Activated CD4-positive, CD25-positive, alpha-beta regulatory T cell treated with anti-CD3 and anti-CD28 coated beads, Interleukin-2, amount 50 U/mL, for 16 hours (primary cell): ENCODE results near the gene EEF1E1.

Source experiments
- DNase-seq: peaks from one replicate; pipeline ENCODE4 v3.0.0-alpha.2; 2020; ENCODE audit warnings: low read depth, low spot score

EEF1E1 gene

DNA sequence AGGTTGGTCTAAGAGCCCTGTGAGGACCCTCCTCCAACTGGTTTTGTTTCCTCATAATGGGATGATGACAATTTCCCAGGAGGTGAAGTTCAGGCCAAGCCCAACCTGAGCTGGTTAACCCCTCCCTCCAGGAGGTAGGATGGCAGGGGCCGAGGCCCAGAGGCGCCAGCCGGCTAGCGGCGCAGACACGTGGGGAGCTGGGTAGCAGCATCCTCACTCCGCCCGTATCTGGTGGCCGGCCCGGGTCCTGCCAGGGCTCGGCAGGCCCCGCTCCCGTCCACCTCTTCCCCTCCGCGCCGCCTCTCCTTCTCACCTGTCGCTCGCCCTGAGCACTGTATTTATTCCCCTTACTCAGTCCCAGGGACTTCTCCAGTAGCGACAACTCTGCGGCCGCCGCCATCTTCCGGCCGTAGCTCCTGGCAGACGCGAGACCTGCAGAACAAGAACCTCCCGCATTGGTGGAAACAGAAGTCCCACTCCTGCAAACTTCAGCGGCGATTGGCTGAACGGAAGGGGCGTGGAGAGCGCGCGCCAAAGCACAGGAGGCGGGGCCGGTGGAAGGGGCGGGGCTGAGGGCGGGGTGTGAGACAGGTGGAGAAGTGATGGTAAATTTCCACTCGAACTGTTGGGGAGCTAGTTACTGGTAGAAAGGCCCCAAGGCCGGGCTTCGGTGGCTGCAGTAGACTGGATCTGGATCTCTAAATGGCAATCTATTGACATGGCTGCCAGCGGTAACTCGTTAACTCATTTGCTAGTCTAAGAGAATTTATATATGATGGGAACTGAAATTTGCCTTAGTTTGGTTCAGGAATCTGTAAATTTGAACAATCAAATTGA lies at the start of gene EEF1E1:
Gene EEF1E1, minus strand, starts transcription at position 427 of the 837 bp plus-strand sequence. Its CDS starts 27 bp downstream, at position 400.
- peak; percentile 96 for DNase-seq

DNA sequence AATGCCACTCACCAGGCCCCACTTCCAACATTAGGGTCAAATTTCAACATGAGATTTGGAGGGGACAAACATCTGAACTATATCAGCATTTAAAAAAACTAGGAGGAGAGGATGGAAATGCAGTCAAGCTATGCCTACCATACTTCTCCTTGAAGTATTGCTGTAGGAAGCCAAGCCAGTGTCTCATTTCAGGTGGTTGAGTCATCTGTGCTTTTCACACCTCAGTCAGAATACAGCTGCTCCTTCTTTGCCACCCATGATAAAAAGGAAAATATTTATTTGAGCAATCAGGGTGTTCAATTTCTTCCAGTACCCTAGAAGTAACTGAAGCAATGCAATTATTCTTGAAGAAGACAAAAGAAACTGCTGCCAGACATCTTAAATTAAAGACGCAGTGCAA lies 47.0 kb upstream of the EEF1E1 start:
- DNase-seq, result no peak

DNA sequence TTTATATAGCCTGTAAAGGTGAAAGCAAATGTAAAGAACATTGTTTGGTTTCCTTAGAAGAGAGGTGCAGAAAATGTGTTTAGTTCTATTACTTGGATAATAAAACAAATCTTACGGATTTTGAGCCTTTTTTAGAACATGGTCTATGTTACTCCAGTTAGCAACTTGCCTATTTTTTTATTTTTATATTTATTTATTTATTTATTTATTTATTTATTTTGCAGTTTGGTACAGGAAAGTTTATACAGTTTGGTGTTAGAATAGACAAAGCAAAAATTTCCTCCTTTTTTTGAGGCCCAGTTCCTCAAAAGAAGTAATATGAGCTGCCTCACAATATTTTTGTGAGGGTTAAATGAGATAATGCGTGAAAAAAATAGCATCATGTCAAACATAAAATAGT lies 41.6 kb upstream of the EEF1E1 start:
- no peak for DNase-seq

DNA sequence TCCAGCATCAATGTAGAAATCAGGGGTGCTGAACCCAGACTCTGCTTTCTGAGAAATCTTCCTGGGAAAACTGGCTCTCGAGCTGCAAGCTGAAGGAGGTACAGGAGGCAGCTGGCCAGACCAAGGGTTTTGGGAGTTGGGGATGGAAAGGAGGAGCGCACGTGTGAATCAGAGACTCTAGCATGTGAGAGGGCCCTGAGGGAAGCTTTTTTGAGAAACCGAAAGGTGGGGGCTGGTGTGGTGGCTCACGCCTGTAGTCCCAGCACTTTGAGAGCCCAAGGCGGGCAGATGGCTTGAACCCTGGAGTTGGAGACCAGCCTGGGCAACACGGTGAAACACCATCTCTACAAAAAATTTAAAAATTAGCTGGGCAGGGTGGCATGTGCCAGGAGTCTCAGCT lies 37.1 kb upstream of the EEF1E1 start:
- DNase-seq, result no peak

DNA sequence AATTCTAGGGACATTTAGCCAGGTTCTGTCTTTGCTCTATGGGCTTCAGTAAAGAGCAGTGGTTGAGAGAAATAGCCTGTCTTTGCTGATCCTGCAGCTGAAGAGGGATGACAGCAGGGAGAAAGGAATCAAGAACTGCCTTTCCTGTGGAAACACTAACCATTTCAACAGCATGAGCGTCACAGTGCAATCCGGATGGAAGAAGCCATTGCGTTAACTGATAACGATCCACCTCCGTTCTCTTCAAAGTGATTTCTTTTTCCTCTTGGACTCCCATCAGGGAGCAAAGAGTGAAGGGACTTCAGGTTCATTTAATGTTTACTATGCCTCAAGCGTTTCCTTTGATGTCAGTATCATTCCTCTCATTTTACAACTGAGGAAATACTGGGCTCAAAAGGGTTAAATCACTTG lies 35.2 kb upstream of the EEF1E1 start:
- no peak for DNase-seq

DNA sequence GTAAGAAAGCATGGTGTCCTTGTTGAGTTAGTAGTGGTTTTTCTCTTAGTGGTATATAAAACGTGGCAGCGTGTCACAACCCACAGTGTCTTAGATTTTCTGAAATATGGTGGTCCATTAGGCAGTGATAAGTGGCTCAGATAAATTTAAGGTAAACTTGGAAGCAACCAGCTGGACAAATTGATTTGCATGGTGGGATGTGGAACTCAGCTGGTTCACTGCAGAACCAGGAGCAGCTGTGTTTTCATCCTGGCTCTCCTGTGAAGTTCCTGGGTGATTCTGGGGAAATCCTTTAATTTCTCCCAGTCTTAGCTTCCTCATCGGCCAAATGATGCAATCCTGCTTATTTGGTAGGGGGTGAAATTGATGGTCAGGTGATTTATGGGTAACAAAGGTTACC lies 32.9 kb upstream of the EEF1E1 start:
- no peak for DNase-seq

DNA sequence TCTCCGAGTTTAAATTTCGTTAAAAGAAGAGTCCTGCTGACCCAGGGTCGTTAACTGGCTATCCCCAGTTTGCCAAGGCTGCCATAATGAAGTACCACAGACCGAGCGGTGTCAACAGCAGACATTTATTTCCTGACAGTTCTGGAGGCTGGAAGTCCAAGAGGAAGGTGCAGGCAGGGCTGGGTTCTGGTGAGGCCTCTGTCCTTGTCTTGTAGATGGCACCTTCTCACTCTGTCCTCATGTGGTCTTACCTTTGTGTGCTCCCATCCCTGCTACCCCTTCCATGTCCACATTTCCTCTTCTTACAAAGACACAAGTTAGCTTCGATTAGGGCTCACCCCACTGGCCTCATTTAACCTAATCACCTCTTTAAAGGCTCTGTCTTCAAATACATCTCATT lies 29.8 kb upstream of the EEF1E1 start:
- DNase-seq, result no peak

DNA sequence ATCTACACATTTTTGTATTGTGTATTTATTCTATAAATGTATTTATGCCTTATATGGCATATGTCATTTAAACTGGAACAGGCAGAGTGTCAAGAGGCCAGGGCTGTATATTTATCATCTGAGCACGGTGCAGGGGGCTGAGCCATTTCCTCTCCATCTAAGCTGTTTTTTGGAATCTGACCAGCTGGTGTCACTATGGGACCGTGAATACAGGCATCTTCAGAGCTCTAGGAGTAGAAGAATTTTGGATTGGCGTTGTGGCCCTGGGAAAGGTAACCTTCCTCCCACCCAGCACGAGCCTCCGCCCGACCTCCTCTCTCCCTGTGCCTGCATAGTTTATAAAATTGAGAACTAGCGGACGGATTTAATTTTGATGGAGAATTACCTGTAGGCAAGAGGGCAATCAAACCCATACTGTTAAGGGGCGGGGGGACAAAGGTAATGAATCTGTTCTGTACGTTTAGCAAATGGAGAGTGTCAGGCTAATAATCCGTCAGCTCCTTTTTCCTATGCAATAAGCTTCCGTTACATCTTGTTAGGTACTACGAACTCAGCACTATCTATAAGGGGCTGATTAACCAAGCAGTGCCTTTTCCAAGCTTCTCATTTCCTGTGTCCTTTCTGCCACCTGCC lies 29.0 kb upstream of the EEF1E1 start:
- DNase-seq, result no peak

DNA sequence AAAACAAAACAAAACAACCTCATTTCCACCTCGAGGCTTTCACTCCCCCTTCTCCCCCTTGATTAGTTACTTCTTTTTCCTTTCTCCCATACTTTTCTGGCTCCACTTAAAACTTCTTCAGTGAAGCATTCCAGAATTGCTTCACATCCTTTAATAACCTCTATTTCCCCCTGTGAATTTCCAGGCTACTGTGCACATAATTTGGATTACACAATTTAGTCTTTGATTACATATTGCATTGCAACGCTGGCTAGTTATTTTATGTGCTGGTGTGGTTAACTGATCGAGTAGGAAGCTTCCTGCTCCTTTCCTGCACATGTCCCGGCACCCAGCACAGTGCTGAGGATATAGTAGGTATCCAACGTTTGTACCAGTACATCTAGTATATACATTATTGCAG lies 28.1 kb upstream of the EEF1E1 start:
- no peak for DNase-seq

DNA sequence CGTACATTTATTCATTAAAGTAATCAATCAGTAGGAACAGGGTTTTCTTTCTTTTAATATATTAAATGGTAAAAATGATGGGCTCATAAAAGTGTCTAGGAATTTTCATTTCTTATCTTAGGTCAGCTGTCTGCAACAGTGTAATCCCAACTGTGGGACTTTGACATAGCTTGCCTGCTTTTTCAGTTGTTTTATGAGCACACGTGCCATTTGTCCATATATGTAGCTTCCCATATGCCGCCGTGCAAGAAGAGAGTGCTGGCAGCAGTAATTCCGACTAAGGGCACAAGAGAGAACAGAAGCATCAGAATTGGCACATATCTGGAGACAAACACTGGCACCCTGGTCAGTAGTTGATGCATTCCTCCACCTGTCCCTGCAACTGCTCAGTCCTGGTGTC lies 20.9 kb upstream of the EEF1E1 start:
- no peak for DNase-seq

DNA sequence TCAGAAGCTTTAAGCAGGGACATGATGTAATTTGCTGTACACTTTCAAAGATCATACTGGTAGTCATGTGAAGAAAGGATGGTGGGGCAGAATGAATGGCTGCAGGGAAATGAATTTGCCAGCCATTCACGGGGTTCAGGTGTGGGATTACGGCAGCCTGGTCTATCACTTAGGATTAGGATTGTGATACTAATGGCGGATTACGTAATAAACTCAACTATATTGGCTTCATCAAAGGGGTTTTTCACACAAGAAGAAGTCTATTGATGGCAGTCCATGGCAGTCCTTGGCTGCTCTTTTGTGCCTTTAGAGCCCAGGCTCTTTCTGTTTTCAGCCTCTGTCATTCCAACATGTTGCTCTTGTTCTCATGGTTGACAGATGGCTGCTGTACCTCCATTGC lies 12.6 kb upstream of the EEF1E1 start:
- no peak for DNase-seq

DNA sequence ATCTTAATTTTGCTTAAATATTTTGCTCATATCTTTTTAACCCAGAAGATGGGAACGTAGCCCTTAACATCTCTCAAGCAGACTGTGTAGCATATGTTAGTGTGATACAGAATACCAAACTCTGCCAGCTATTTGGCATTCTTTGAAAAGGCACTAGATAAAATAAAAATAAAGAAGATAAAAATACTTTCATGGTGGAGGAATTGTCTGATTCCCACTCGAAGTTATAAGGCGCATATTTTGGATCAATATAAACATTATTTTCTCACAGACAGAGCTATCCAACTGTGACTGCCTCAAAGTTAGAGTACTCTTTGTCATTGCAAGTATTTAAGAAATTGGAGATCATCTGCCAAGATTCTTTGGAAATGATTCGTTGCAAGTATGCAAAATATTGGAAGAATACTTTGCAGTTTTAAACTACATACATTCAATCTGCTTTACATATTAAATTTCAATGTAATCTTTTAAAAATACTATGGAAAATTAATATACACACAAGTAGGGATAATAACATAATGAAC lies 10.8 kb upstream of the EEF1E1 start:
- DNase-seq, result no peak

DNA sequence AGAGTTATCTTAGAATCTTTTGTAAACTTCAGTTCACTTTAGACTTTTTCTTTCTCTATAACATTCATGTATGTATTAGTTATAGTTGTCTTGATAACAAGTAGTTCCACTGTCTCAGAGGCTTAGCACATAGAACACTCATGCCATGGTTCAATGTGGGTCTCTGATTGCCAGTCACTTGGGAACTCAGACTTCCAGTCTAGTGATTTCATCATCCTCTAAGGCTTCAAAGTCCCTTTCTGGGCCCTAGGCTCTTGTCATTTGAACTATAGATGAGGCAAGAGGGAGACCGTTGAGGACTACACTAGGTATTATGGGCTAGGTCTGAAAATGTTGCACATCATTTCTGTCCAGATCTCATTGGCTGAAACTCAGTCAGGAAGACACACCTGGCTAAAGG lies 8.4 kb upstream of the EEF1E1 start:
- DNase-seq, result no peak

DNA sequence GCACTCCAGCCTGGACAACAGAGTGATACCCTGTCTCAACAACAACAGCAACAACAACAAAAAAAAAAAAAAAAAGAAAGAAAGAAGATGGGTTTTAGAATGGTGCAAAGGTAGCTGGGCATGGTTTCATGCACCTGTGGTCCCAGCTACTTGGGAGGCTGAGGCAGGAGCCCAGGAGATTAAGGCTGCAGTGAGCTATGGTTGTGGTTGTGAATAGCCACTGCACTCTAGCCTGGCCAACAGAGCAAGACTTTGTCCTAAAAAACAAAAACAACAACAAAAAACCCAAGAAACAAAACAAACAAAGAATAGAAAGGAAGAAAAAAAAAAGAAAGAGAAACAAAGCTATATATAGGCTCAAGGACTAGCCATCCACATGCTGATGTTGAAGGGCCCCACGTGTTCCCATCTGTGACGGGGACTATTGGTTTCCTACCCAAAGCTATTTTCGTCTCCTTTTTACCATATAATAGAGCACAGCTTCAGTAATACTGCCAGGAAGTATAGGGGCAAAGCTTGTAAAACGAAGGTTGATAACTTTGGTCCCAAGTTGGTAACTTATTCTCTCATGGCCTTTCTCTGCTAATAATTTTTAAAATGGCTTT lies 7.9 kb upstream of the EEF1E1 start:
- no peak for DNase-seq

DNA sequence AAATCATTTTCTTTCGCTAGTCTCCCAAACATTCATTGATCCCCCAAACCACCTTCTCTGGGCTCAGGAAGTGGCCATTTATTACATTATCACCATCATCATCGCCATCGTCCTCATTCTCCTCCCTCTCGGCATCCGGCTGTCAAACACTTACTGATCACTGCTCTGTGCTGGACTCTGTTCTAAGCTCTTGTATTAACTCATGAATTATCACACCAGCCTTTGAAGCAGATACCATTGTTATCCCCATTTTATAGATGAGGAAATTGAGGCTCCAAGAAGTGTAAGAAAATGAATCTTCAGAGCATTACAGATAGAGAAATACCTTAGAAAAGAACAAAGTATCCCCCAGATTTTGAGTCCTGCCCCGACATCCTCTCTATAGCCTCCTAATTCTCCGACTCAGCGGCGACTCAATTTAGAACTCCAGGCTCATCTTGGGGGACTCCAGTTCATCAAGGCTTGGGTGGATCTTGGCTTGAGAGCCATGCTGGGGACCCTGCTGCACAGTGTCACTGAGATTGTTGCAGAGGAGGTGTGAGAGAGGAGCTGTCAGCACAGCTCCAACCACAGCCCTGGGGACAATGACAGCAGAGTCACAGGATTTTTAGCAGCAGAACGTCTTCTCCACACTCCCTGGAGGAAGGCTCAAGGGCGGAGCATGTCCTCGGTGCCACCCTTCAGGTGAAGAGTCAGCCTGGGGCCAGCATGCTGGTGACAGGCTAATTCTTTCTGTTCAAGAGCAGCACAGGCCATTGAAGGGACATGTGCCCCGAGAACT lies 6.6 kb upstream of the EEF1E1 start:
- DNase-seq, result no peak

DNA sequence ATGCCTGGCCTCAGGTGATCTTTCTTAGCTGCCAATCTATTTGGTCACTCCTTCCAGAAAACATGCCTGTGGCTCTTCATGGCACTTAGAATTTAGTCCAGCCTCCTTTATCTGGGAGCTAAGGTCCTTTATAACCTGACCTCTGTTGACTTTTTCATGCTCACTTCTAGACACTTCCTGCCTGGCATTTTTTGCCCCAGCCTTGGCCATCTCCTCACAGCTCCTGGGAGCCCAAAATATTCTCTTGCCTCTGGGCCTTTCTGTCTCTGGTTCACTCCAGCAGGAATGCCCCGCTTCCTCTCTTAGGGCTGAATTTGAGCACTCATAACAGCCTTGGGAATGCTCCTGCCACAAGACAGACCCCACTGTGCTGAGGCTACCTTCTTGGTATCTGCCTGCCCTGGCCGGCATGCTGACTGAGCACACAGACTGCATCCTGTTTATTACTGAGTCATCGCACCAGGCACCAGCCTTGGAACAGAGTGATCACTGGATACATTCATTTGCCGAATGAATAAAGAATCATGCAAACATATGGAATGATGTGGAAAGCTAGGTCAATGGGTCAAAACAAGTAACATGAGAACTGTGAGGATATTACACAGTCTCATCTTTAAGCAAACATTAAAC lies 5.8 kb upstream of the EEF1E1 start:
- no peak for DNase-seq

DNA sequence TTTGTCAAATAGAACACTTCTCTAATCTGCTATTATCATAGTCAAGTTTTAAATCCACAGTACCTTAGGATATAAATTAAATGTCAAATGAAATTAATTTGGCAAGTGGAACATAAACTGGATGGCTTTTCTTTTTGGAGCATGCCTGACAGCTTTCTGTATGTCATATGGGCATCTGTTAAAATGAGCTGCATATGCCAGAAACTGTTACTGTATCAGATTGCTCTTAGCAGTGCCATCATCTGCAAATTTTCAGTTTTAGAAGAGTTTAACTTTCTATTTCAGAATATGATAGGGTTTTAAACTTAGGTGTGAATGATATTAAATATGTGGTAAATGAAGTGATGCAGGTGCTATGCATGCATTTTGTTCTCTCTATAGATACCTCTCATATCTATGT lies 3.4 kb upstream of the EEF1E1 start:
- DNase-seq, result no peak

DNA sequence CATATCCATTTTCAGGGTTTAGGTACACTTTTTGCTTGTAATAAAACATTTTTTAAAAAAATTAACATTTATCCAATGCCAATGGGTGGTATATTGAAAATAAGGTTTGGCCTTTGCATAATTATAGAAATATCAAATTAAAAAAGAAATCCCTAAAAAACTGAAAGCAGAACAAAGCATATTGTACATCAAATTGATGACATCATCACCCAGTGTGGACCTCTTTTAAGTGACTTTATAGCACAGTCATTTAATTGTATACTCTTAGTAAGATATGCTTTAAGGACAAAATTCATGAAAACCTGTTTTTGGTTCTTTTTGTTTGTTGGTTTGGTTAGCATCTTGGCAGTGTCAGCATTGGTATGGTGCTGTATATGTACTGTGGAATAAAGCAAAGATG lies 1.4 kb upstream of the EEF1E1 start:
- no peak for DNase-seq

DNA sequence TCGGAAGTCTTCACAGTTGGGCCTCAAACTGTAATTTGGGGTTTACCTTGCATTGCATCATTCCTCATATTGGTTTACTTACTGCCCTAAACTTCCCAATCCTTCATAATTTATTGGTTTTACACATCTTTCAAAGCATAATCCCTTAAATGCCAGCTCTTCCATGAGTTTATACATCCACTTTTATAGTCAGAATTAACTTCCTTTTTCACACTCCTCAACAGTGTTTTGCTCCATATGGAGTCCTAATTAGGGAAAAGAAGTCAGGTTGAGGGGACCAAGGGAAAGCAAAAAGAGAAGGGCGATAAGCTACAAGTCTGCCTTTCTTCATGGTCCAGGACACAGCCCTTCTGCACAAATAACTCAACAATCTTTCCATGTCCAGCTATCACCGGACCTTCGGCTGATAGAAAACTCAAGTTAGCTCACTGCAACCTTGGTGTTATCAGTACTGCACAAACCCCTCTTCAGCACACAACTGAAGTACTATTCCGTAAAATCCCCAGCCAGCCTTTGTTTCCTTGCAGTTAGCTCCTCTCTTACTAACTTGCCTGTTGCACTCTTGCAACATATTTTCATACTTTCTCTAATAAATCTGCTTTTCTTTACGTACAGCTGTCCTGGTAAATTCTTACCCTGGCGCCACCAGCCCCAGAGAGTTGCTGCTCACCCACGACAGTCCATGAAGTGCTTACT lies 2.0 kb downstream of the EEF1E1 start:
- DNase-seq, result no peak

DNA sequence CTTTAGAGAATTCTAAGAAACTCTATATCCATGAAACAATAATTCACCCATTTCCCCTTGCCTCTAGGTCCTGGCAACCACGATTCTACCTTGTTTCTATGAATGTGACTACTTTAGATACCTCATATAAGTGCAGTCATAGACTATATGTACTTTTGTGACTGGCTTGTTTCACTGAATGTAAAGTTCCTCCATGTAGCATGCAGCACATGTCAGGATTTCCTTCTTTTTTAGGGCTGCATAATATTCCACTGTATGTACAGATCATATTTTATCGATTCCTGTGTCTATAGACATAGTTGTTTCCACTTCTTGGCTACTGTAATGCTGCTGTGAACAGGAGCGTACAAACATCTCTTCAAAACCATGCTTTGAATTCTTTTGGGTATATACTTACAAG lies 11.7 kb downstream of the EEF1E1 start:
- DNase-seq, result no peak

DNA sequence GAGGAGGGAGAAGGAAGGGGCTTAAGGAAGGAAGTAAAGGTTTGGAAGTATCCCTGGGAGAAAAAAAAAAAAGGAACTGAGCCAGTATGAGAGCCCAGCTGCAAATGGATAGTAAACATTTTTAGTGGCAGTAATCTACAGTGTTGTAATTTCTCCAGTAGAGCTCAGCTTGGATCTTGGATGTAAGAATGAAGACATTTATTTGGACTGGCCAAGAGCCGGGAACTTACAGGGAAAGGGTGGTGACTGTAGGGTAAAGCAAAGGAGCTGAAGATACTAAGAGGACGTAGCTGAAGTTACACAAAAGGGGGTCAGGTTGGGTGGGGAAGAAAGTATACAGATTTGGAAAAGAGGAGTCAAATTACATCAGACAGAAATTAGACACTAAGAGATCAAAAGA lies 13.5 kb downstream of the EEF1E1 start:
- no peak for DNase-seq
